IPS-20b (cell line): ENCODE data around the gene ERCC8.

Source experiments
- H3K27ac ChIP-seq: one replicate; pipeline ENCODE4 v1.5.1; 2013; ENCODE audit warnings: low read length
- H3K27me3 ChIP-seq: 2 replicates; pipeline ENCODE4 v1.6.1; 2013; ENCODE audit warnings: mild to moderate bottlenecking, low read length, inconsistent platforms; ENCODE audit not compliant: insufficient read depth
- H3K36me3 ChIP-seq: 2 replicates; pipeline ENCODE4 v1.6.1; 2013; ENCODE audit warnings: low read depth, mild to moderate bottlenecking, inconsistent platforms, low read length, moderate library complexity; ENCODE audit not compliant: insufficient read depth
- H3K4me1 ChIP-seq: 2 replicates; pipeline ENCODE4 v1.6.1; 2013; ENCODE audit warnings: mild to moderate bottlenecking, control low read depth, inconsistent platforms, low read length, moderate library complexity; ENCODE audit not compliant: insufficient read depth
- H3K4me3 ChIP-seq: 2 replicates; pipeline ENCODE4 v1.5.1; 2013; ENCODE audit warnings: mild to moderate bottlenecking, low read length, inconsistent platforms
- H3K9ac ChIP-seq: 2 replicates; pipeline ENCODE4 v1.6.1; 2013; ENCODE audit warnings: low read depth, mild to moderate bottlenecking, inconsistent platforms, low read length, moderate library complexity
- H3K9me3 ChIP-seq: 2 replicates; pipeline ENCODE4 v1.6.1; 2013; ENCODE audit warnings: mild to moderate bottlenecking, low read depth, low read length, inconsistent platforms; ENCODE audit not compliant: insufficient read depth

ERCC8 gene

DNA sequence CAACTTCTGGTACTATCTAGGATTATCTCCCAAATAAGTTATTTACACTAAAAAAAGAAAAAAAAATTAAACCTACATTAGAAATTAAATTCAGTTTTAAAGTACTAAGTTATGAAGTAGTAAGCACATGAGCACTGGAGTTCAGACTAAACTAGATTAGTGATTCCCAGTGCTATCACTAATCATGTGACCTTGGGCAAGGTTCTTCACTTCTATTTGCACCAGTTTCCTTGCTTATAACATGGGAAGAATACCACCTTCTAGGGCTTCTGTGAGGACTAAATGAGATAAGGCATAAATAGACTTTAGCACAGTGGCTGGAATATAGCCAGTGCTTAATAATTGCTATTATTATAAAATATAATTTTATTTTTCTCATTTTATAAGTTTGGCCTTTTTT lies 111.3 kb downstream of the ERCC8 start:
- Histone ChIP-seq H3K9ac (no peak overlapping the region), H3K4me1 (peaks cover 16% of the 10 kb centered on the region), H3K27me3 (no peaks in the 10 kb centered on the region), H3K27ac (no peak overlapping the region), H3K9me3 (no peaks in the 10 kb centered on the region), H3K36me3 (no peaks in the 10 kb centered on the region), H3K4me3 (no peak overlapping the region)

DNA sequence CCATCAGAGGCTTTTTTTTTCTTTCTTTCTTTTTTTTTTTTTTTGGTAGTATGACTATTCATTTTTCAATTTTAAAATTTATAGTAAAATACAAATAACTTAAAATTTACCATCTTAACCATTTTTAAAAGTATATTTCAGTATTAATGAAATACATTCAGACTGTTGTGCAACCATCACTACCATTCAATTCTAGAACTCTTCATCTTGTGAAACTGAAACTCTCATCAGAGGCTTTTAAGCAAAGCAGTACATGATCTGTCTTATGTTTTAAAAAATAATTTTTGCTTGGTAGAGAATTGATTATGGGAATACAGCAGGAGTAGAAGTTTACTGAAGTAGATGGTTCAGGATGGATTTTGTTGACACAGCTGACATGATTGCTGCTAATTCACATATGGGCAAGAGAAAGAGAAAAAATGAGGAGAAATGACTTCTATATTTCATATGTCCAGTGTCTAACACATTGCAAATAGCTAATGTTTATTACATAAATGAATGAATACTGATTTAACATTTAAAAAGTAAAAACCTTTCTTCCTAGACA lies 114.2 kb downstream of the ERCC8 start:
- no peak overlapping the region for H3K27ac ChIP-seq
- no peaks in the 10 kb centered on the region for H3K27me3 ChIP-seq
- no peaks in the 10 kb centered on the region for H3K36me3 ChIP-seq
- no peak overlapping the region for H3K4me3 ChIP-seq
- peaks cover under 1% of the 10 kb centered on the region for H3K4me1 ChIP-seq
- no peaks in the 10 kb centered on the region for H3K9me3 ChIP-seq
- no peak overlapping the region for H3K9ac ChIP-seq

DNA sequence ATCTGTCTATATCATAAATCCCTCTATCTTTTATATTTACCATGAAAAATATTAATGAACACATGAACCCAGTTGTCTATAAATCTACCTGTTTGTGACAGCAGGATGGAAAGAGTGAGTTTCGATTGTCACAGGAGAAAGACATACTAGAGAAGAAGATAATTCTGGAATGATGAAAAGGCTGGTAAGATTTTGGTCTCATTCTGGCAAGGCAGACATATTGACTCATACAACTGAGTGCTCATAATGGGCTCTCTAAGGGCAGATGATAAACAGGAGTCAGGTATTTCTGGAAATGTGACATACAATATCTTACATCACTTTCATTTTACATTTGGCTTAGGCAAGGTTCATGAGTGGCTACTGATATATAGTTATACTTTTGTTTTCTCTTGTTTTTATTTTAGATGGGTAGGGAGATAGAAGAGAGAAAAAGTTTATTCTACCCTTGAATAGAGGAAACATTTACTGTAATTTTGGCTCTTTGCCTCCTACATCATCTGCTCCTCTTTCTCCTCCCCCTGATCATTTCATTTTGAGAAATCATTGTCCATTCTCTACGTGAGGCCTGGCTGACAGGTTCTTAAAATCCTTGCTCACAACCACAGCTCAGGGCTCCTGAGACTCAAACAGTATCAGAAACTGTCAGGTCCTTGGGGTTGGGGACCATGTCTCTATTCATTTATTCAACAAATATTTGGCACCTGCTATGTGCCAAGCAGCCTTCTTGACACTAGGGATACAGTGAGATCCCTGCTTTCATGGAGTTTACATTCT lies 115.2 kb downstream of the ERCC8 start:
- Histone ChIP-seq H3K27ac (no peak overlapping the region), H3K4me3 (no peak overlapping the region), H3K36me3 (no peaks in the 10 kb centered on the region), H3K27me3 (no peaks in the 10 kb centered on the region), H3K9me3 (no peaks in the 10 kb centered on the region), H3K4me1 (no peaks in the 10 kb centered on the region; the same call in 1 of the 2 replicates), H3K9ac (no peak overlapping the region)

DNA sequence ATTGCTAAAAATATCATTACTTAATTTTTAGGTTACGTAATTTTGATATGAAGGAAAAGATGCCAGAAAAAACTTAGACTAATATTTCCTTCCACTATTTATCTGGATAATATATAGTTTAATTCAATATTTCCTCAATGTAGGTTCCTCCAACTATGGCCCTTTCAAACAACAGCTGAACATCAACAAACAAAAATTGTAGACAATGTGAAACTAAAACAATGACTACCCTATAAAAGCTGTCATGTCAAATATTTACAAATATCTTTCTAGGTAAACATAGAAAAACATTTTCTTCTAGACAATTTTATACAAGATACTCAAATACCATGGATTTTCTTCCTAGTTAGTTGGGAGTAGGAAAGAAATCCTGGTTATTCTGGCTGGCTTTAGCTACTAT lies 117.7 kb downstream of the ERCC8 start:
- Histone ChIP-seq H3K9me3 (no peaks in the 10 kb centered on the region), H3K27me3 (no peaks in the 10 kb centered on the region), H3K36me3 (no peaks in the 10 kb centered on the region), H3K4me3 (no peak overlapping the region), H3K9ac (no peak overlapping the region), H3K4me1 (no peaks in the 10 kb centered on the region; the same call in 1 of the 2 replicates), H3K27ac (no peak overlapping the region)

DNA sequence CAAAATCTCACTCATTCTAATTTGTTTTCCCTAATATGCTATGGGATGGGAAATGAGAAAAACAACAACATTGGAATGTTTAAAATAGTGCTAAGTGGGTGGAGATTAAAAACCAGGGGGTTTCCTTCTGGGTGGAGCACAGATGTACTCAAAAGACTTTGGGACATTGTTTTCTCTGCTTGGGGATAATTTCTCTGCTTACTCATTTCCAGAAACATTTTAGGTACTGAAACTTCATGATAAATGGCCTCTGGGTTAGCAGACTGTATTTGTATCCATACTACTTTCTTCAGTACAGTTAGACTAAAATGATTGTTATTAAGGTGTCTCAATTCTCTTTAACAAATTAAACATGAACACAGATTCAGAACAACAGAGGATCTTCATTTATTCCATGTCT lies 118.2 kb downstream of the ERCC8 start:
- Histone ChIP-seq H3K4me1 (no peaks in the 10 kb centered on the region; the same call in 1 of the 2 replicates), H3K36me3 (no peaks in the 10 kb centered on the region), H3K27me3 (no peaks in the 10 kb centered on the region), H3K9ac (no peak overlapping the region), H3K27ac (no peak overlapping the region), H3K9me3 (no peaks in the 10 kb centered on the region), H3K4me3 (no peak overlapping the region)
